ENCODE data around the gene UTS2R. TPM values are rescaled to one million over a fixed set of nuclear protein-coding genes. Genes with fewer than 3 reads are reported as not detected.

Gene UTS2R
- total RNA-seq, 1 experiment from 2014 or later = not detected

- H3K4me1 Mint-ChIP-seq (ENCODE audit: insufficient read depth, unreplicated experiment) = peaks cover 16% of the 10 kb centered on the region
- no peaks in the 10 kb centered on the region for H3K9me3 Mint-ChIP-seq (ENCODE audit: unreplicated experiment)
- ChIA-PET CTCF (interaction anchor here (0.8 to 1.4 kb wide), 2 partner anchors 28 to 31 kb away, joined by 3 to 6 read pairs; no protein-coding TSS in a partner anchor), POLR2A (interaction anchor here (0.5 to 4.7 kb wide), 25 partner anchors 9 to 420 kb away, joined by 3 to 88 read pairs (median 4); partner anchors contain the start of gene FOXK2)
- peaks cover 6% of the 10 kb centered on the region for H3K36me3 Mint-ChIP-seq (ENCODE audit: insufficient read depth, unreplicated experiment)
- no peak for TF ChIP-seq CTCF (IDR thresholded peaks at IDR 0.05; ENCODE audit: unreplicated experiment)
- no TSS peak for BruUV-seq (replicated peaks)
- DNase-seq (ENCODE audit: unreplicated experiment) = peak; percentile 68
- peak overlapping the region; percentile 85 for H3K27ac Mint-ChIP-seq (ENCODE audit: low read depth, unreplicated experiment)
- H3K4me3 Mint-ChIP-seq (ENCODE audit: unreplicated experiment) = peak overlapping the region; percentile 85
- no peaks in the 10 kb centered on the region for H3K27me3 Mint-ChIP-seq (ENCODE audit: insufficient read depth, unreplicated experiment)
- intact Hi-C loops (cut with micrococcal nuclease) = no loop called here
Observed at GRCh38 chr17:82332669-82333278, 38.8 kb upstream of the UTS2R start.

GRCh38 chr17:82333279-82334171 is 38.0 kb upstream of the UTS2R start, which contains the start of gene SECTM1:
Gene SECTM1, minus strand, starts transcription at chr17:82333766. Its CDS starts 6,526 bp downstream, at chr17:82327240.
- no peaks in the 10 kb centered on the region for H3K27me3 Mint-ChIP-seq (ENCODE audit: insufficient read depth, unreplicated experiment)
- H3K27ac Mint-ChIP-seq (ENCODE audit: low read depth, unreplicated experiment) = peak within 1 kb of the TSS; percentile 85

GRCh38 chr17:82334204-82334621 is 37.4 kb upstream of the UTS2R start:
- H3K36me3 Mint-ChIP-seq (ENCODE audit: insufficient read depth, unreplicated experiment) = peaks cover 6% of the 10 kb centered on the region
- no peak overlapping the region for H3K27ac Mint-ChIP-seq (ENCODE audit: low read depth, unreplicated experiment)
- DNase-seq (ENCODE audit: unreplicated experiment) = no peak
- H3K4me1 Mint-ChIP-seq (ENCODE audit: insufficient read depth, unreplicated experiment) = peaks cover 27% of the 10 kb centered on the region
- ChIA-PET POLR2A (interaction anchor here (0.5 to 4.7 kb wide), 14 partner anchors 36 to 194 kb away, joined by 3 to 88 read pairs (median 7); partner anchors contain the start of gene FOXK2), CTCF (no interaction called here)
- no peak for TF ChIP-seq CTCF (IDR thresholded peaks at IDR 0.05; ENCODE audit: unreplicated experiment)
- intact Hi-C loops (cut with micrococcal nuclease) = no loop called here
- BruUV-seq (replicated peaks) = no TSS peak
- H3K9me3 Mint-ChIP-seq (ENCODE audit: unreplicated experiment) = no peaks in the 10 kb centered on the region
- H3K27me3 Mint-ChIP-seq (ENCODE audit: insufficient read depth, unreplicated experiment) = no peaks in the 10 kb centered on the region
- H3K4me3 Mint-ChIP-seq (ENCODE audit: unreplicated experiment) = peak overlapping the region; percentile 68

More at GRCh38 chr17:82333279-82334171, 38.0 kb upstream of the UTS2R start, which contains the start of gene SECTM1:
- Mint-ChIP-seq H3K9me3 (ENCODE audit: unreplicated experiment) (no peaks in the 10 kb centered on the region), H3K4me3 (ENCODE audit: unreplicated experiment) (peak within 1 kb of the TSS; percentile 85), H3K36me3 (ENCODE audit: insufficient read depth, unreplicated experiment) (peaks cover 6% of the 10 kb centered on the region), H3K4me1 (ENCODE audit: insufficient read depth, unreplicated experiment) (peaks cover 20% of the 10 kb centered on the region)
- no peak for TF ChIP-seq CTCF (IDR thresholded peaks at IDR 0.05; ENCODE audit: unreplicated experiment)
- peak; percentile 66 for DNase-seq (ENCODE audit: unreplicated experiment)
- ChIA-PET POLR2A (interaction anchor here (0.5 to 4.7 kb wide), 27 partner anchors 8 to 419 kb away, joined by 3 to 88 read pairs (median 4); partner anchors contain the start of gene FOXK2), CTCF (interaction anchor here (0.6 to 1.4 kb wide), 3 partner anchors 29 to 45 kb away, joined by 3 to 6 read pairs (median 3); no protein-coding TSS in a partner anchor)
- no TSS peak for BruUV-seq (replicated peaks)
- intact Hi-C loops (cut with micrococcal nuclease) = no loop called here
